ENCODE results near the gene COMMD3.

The COMMD3 gene

GRCh38 chr10:22368402-22368801, 52.2 kb downstream of the COMMD3 start:
- Histone ChIP-seq H3K4me1 (ENCODE audit: insufficient read depth, insufficient read length) (no peaks in the 10 kb centered on the region), H3K27me3 (ENCODE audit: insufficient read depth, insufficient read length) (no peaks in the 10 kb centered on the region), H3K4me3 (ENCODE audit: insufficient read length, low read depth) (no peak overlapping the region), H3K36me3 (ENCODE audit: insufficient read depth, insufficient read length, low read length) (no peaks in the 10 kb centered on the region), H3K9me3 (ENCODE audit: insufficient read depth, low read length) (no peaks in the 10 kb centered on the region), H3K9ac (ENCODE audit: insufficient read length, low read depth) (no peak overlapping the region)
- DNase-seq (ENCODE audit: low read depth, low spot score) = no peak
- no peak for TF ChIP-seq YY1 (IDR thresholded peaks at IDR 0.05; ENCODE audit: insufficient read depth, insufficient read length)
- TF ChIP-seq ZNF274 (IDR thresholded peaks at IDR 0.05; ENCODE audit: low read depth, low read length) = no peak
- TF ChIP-seq SUZ12 (IDR thresholded peaks at IDR 0.05; ENCODE audit: extremely low read depth, insufficient read depth, insufficient read length) = no peak

- no peaks in the 10 kb centered on the region for H3K36me3 ChIP-seq (ENCODE audit: insufficient read depth, insufficient read length, low read length)
- TF ChIP-seq ZNF274 (IDR thresholded peaks at IDR 0.05; ENCODE audit: low read depth, low read length) = no peak
- TF ChIP-seq YY1 (IDR thresholded peaks at IDR 0.05; ENCODE audit: insufficient read depth, insufficient read length) = no peak
- TF ChIP-seq SUZ12 (IDR thresholded peaks at IDR 0.05; ENCODE audit: extremely low read depth, insufficient read depth, insufficient read length) = no peak
- no peak overlapping the region for H3K4me3 ChIP-seq (ENCODE audit: insufficient read length, low read depth)
- no peaks in the 10 kb centered on the region for H3K4me1 ChIP-seq (ENCODE audit: insufficient read depth, insufficient read length)
- no peak overlapping the region for H3K9ac ChIP-seq (ENCODE audit: insufficient read length, low read depth)
- no peak for DNase-seq (ENCODE audit: low read depth, low spot score)
- no peaks in the 10 kb centered on the region for H3K27me3 ChIP-seq (ENCODE audit: insufficient read depth, insufficient read length)
- H3K9me3 ChIP-seq (ENCODE audit: insufficient read depth, low read length) = no peaks in the 10 kb centered on the region
Measured at GRCh38 chr10:22368981-22369380, 52.8 kb downstream of the COMMD3 start.

GRCh38 chr10:22369434-22370072, 53.4 kb downstream of the COMMD3 start:
- Histone ChIP-seq H3K4me1 (ENCODE audit: insufficient read depth, insufficient read length) (no peaks in the 10 kb centered on the region), H3K4me3 (ENCODE audit: insufficient read length, low read depth) (no peak overlapping the region), H3K36me3 (ENCODE audit: insufficient read depth, insufficient read length, low read length) (no peaks in the 10 kb centered on the region), H3K27me3 (ENCODE audit: insufficient read depth, insufficient read length) (no peaks in the 10 kb centered on the region), H3K9ac (ENCODE audit: insufficient read length, low read depth) (no peak overlapping the region), H3K9me3 (ENCODE audit: insufficient read depth, low read length) (no peaks in the 10 kb centered on the region)
- DNase-seq (ENCODE audit: low read depth, low spot score) = no peak
- TF ChIP-seq SUZ12 (IDR thresholded peaks at IDR 0.05; ENCODE audit: extremely low read depth, insufficient read depth, insufficient read length) = no peak
- no peak for TF ChIP-seq ZNF274 (IDR thresholded peaks at IDR 0.05; ENCODE audit: low read depth, low read length)
- no peak for TF ChIP-seq YY1 (IDR thresholded peaks at IDR 0.05; ENCODE audit: insufficient read depth, insufficient read length)
